ENCODE results near the gene SLC16A8.

GRCh38 chr22:38067761-38068360, 16.1 kb downstream of the SLC16A8 start:
- TF ChIP-seq POLR2A (IDR thresholded peaks at IDR 0.05; ENCODE audit: low read depth) (no peak), CTCF (IDR thresholded peaks at IDR 0.05) (no peak), POLR2AphosphoS5 (IDR thresholded peaks at IDR 0.05) (no peak)

Data from esophagus muscularis mucosa (tissue), 3 donors.